Eye (tissue), 1 donor: ENCODE measurements around the gene P2RX4.
"Not testable (repeated sequence)": the region's sequence is repeated elsewhere in the genome, so short reads cannot be mapped to it uniquely, and the experiment has no call there.

ENCODE experiments used
- DNase-seq: peaks from one replicate; pipeline ENCODE4 v3.0.0-alpha.2; 2015

Gene P2RX4

GRCh38 chr12:121279071-121279375 is 69.1 kb downstream of the P2RX4 start:
- DNase-seq, result no peak

- no peak for DNase-seq
Measured at GRCh38 chr12:121279507-121279915, 69.6 kb downstream of the P2RX4 start.

GRCh38 chr12:121280531-121280930 is 70.6 kb downstream of the P2RX4 start:
- DNase-seq, result not testable (repeated sequence)

- DNase-seq, result not testable (repeated sequence)
Measured at GRCh38 chr12:121281116-121281515, 71.2 kb downstream of the P2RX4 start.

- no peak for DNase-seq
Measured at GRCh38 chr12:121282072-121282742, 72.3 kb downstream of the P2RX4 start.

GRCh38 chr12:121282910-121283309 is 73.0 kb downstream of the P2RX4 start:
- not testable (repeated sequence) for DNase-seq

- DNase-seq, result no peak
Measured at GRCh38 chr12:121283388-121283787, 73.5 kb downstream of the P2RX4 start.
